MCF 10A (cell line): ENCODE results near the gene ARHGEF17. TPM values are rescaled to one million over a fixed set of nuclear protein-coding genes. Genes with fewer than 3 reads are reported as not detected.

Experiments
- BruUV-seq: library from RNA; stranded (reverse); fragments of 400-500 nt; replicated peaks from 2 replicates; lab custom pipeline; 2021; lab: Mats Ljungman, UMichigan
- CTCF ChIA-PET: fragments of 300-600 bp; sonication (Branson Sonifier 250); formaldehyde crosslinking; extraction: SDS; loops from one replicate; lab custom pipeline; 2021; ENCODE audit warnings: antibody characterized with exemption, inconsistent platforms; lab: Yijun Ruan, JAX
- POLR2A ChIA-PET: fragments of 300-600, 350-650 bp; sonication (Branson Sonifier 250); formaldehyde crosslinking; extraction: SDS; loops from one replicate; lab custom pipeline; 2020; ENCODE audit warnings: antibody characterized with exemption, inconsistent platforms; lab: Yijun Ruan, JAX
- DNase-seq: peaks from one replicate; pipeline ENCODE4 v3.0.0-alpha.2; 2018; ENCODE audit not compliant: unreplicated experiment
- H3K27ac Mint-ChIP-seq: one replicate; pipeline ENCODE4 v1.8.0; 2022; ENCODE audit warnings: mild to moderate bottlenecking, low read depth, mixed read lengths; ENCODE audit not compliant: unreplicated experiment
- H3K27me3 Mint-ChIP-seq: one replicate; pipeline ENCODE4 v1.8.0; 2022; ENCODE audit warnings: mixed read lengths; ENCODE audit not compliant: insufficient read depth, unreplicated experiment
- H3K36me3 Mint-ChIP-seq: one replicate; pipeline ENCODE4 v1.8.0; 2022; ENCODE audit warnings: mild to moderate bottlenecking, moderate library complexity, mixed read lengths; ENCODE audit not compliant: insufficient read depth, unreplicated experiment
- H3K4me1 Mint-ChIP-seq: one replicate; pipeline ENCODE4 v1.8.0; 2022; ENCODE audit warnings: mixed read lengths; ENCODE audit not compliant: insufficient read depth, unreplicated experiment
- H3K4me3 Mint-ChIP-seq: one replicate; pipeline ENCODE4 v1.8.0; 2022; ENCODE audit warnings: mild to moderate bottlenecking, moderate library complexity, mixed read lengths; ENCODE audit not compliant: unreplicated experiment
- H3K9me3 Mint-ChIP-seq: one replicate; pipeline ENCODE4 v1.8.0; 2022; ENCODE audit warnings: mixed read lengths; ENCODE audit not compliant: unreplicated experiment
- CTCF ChIP-seq: fragments of 200-600 bp; IDR thresholded peaks from one replicate; pipeline ENCODE4 v1.8.0; 2022; ENCODE audit warnings: antibody characterized with exemption, mild to moderate bottlenecking; ENCODE audit not compliant: unreplicated experiment
- intact Hi-C: fragments of 100-400 bp; cut with micrococcal nuclease; formaldehyde crosslinking; loops from 2 replicates; pipeline ENCODE4 v1.14.1; 2022
- total RNA-seq: library from RNA; stranded (reverse); gene quantifications from 2 replicates; pipeline ENCODE4 v1.2.3, GENCODE V29; 2022

The ARHGEF17 gene
- total RNA-seq, 1 experiment from 2014 or later = 27.6 TPM

GRCh38 chr11:73376803-73377629, 68.9 kb downstream of the ARHGEF17 start:
- intact Hi-C loops = no loop called here
- no peaks in the 10 kb centered on the region for H3K36me3 Mint-ChIP-seq
- no peaks in the 10 kb centered on the region for H3K9me3 Mint-ChIP-seq
- H3K4me1 Mint-ChIP-seq = peaks cover 18% of the 10 kb centered on the region
- H3K4me3 Mint-ChIP-seq = peak overlapping the region; percentile 80
- no TSS peak for BruUV-seq
- no peak for TF ChIP-seq CTCF
- CTCF ChIA-PET = interaction anchor here (0.5 to 0.7 kb wide), 3 partner anchors 257 to 1789 kb away, joined by 3 read pairs; no protein-coding TSS in a partner anchor
- no peaks in the 10 kb centered on the region for H3K27me3 Mint-ChIP-seq
- peak overlapping the region; percentile 20 for H3K27ac Mint-ChIP-seq
- peak; percentile 80 for DNase-seq
- POLR2A ChIA-PET = interaction anchor here (0.6 to 2.5 kb wide), 7 partner anchors 12 to 275 kb away, joined by 3 to 15 read pairs (median 3); partner anchors contain the start of gene ARHGEF17

GRCh38 chr11:73379189-73379880, 71.3 kb downstream of the ARHGEF17 start:
- Mint-ChIP-seq H3K4me3 (no peak overlapping the region), H3K27ac (peak overlapping the region; percentile 66)
- intact Hi-C loops = no loop called here

DNA sequence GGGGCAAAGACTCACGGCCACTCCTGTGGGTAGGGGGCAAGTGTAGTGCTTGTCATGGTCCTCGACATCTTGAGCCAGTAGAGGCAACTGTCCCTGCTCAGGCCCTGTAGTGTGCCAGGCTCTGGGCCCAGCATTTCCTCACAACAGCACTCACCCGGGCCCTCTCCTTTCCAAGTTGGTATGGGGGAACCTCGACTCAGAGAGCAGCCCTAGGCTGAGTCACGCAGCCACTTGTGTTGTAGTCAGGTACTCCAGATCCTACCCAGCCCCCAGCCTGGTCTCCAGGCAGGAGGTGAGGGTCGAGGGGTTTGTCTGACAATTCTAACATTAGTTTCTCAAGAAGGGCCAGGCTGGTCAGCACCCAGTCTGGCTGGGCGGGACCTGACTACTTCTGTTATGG, 72.3 kb downstream of the ARHGEF17 start:
- no peak for TF ChIP-seq CTCF
- H3K27ac Mint-ChIP-seq = peak overlapping the region; percentile 66
- POLR2A ChIA-PET = no interaction called here
- no peaks in the 10 kb centered on the region for H3K36me3 Mint-ChIP-seq
- no peak for DNase-seq
- CTCF ChIA-PET = interaction anchor here (1.2 kb wide), 2 partner anchors 29 to 282 kb away, joined by 3 read pairs; no protein-coding TSS in a partner anchor
- no peaks in the 10 kb centered on the region for H3K9me3 Mint-ChIP-seq
- peaks cover 27% of the 10 kb centered on the region for H3K4me1 Mint-ChIP-seq
- intact Hi-C loops = no loop called here
- no TSS peak for BruUV-seq
- no peak overlapping the region for H3K4me3 Mint-ChIP-seq
- H3K27me3 Mint-ChIP-seq = no peaks in the 10 kb centered on the region

More at GRCh38 chr11:73379189-73379880, 71.3 kb downstream of the ARHGEF17 start:
- POLR2A ChIA-PET = no interaction called here
- Mint-ChIP-seq H3K4me1 (peaks cover 22% of the 10 kb centered on the region), H3K36me3 (no peaks in the 10 kb centered on the region), H3K9me3 (no peaks in the 10 kb centered on the region), H3K27me3 (no peaks in the 10 kb centered on the region)
- no TSS peak for BruUV-seq
- no peak for TF ChIP-seq CTCF
- peak; percentile 24 for DNase-seq
- CTCF ChIA-PET = interaction anchor here (1.2 kb wide), 2 partner anchors 28 to 283 kb away, joined by 3 read pairs; no protein-coding TSS in a partner anchor

DNA sequence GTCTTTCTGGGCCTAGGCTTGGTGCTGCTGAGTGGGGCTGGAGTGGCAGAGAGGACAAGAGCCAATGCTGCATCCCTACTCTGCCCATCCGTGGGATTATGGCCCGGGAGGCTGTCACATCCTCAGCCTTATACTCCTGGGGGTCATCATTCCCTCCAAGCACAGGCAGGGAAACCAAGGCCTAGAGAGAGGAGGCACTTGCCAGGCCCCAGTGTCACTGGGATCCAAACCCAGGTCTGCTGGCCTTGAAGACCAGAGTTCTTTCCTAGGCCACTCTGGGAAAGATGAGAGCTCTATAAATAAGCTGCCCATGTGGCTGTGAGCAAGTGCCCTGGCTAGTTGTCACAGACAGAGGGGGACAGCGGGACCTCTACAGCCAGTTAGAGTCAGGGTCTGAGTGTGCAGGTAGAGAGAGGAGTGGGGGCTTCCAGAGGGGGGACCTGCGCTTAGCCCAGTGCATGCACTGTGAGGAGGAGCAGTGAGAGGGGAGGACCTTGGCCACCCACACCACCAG, 72.9 kb downstream of the ARHGEF17 start:
- Mint-ChIP-seq H3K4me3 (no peak overlapping the region), H3K4me1 (peaks cover 27% of the 10 kb centered on the region), H3K9me3 (no peaks in the 10 kb centered on the region), H3K27ac (no peak overlapping the region), H3K27me3 (no peaks in the 10 kb centered on the region), H3K36me3 (no peaks in the 10 kb centered on the region)
- no TSS peak for BruUV-seq
- DNase-seq = no peak
- TF ChIP-seq CTCF = no peak
- ChIA-PET CTCF (interaction anchor here (0.6 kb wide), 1 partner anchor 74 kb away, joined by 3 read pairs; no protein-coding TSS in a partner anchor), POLR2A (no interaction called here)
- intact Hi-C loops = no loop called here
